ENCODE results near the gene TPRG1. TPM values are rescaled to one million over a fixed set of nuclear protein-coding genes. Genes with fewer than 3 reads are reported as not detected.

TPRG1 gene
- total and polyA plus RNA-seq, 2 of the 4 experiments (the other 2 are of a cell fraction): 0.17 TPM; not detected in 1

- intact Hi-C loops (cut with micrococcal nuclease): loop anchor here (5.0 to 10.0 kb wide), 3 partner anchors 170 to 992 kb away; partner anchors contain the start of gene LPP
These were observed 24.9 kb upstream of the TPRG1 start for GRCh38 chr3:189146848-189147247.

More at GRCh38 chr3:189146848-189147247, 24.9 kb upstream of the TPRG1 start:
- Histone ChIP-seq H3K4me3 (ENCODE audit: insufficient read depth, low read depth, low read length) (no peak overlapping the region), H3K27ac (ENCODE audit: insufficient read depth, low read length) (no peak overlapping the region), H4K8ac (ENCODE audit: low read depth in 2 of 2, low read length in 2 of 2) (no peak overlapping the region), H3K14ac (replicated peaks; ENCODE audit: low read depth, low read length) (no peak overlapping the region), H2AK9ac (replicated peaks; ENCODE audit: low read depth, low read length, poor library complexity) (no peak overlapping the region), H2AK5ac (ENCODE audit: low read depth, low read length) (no peak overlapping the region), H3K36me3 (ENCODE audit: control insufficient read depth, insufficient read depth, low read length) (no peaks in the 10 kb centered on the region), H3K23ac (ENCODE audit: low read depth, low read length) (no peak overlapping the region), H3K4ac (ENCODE audit: low read depth, low read length) (no peak overlapping the region), H4K5ac (ENCODE audit: low read depth, low read length) (no peak overlapping the region), H3K9me3 (ENCODE audit: control insufficient read depth, insufficient read depth, low read length) (no peaks in the 10 kb centered on the region), H3K4me1 (ENCODE audit: control insufficient read depth, insufficient read depth, low read length) (0 out of 2 replicates have a peak, but pooled peaks cover 3% of the 10 kb centered on the region), H3K18ac (ENCODE audit: low read depth, low read length) (no peak overlapping the region), H3K56ac (ENCODE audit: extremely low read depth, insufficient read depth, low read length) (no peak overlapping the region), H2BK5ac (ENCODE audit: low read depth, low read length, poor library complexity, severe bottlenecking) (no peak overlapping the region), H2BK15ac (ENCODE audit: low read depth, low read length) (no peak overlapping the region), H3K9ac (ENCODE audit: low read depth, low read length) (no peak overlapping the region), H3K9me1 (ENCODE audit: insufficient read depth, low read length) (no peaks in the 10 kb centered on the region), H2BK20ac (ENCODE audit: low read depth, low read length) (no peak overlapping the region), H2BK120ac (ENCODE audit: low read depth, low read length) (no peak overlapping the region), H2AFZ (replicated peaks; ENCODE audit: low read length, poor library complexity) (no peak overlapping the region), H4K20me1 (ENCODE audit: insufficient read depth, low read length) (no peaks in the 10 kb centered on the region), H3K4me2 (ENCODE audit: low read depth, low read length) (no peak overlapping the region), H4K91ac (ENCODE audit: insufficient read depth, low read depth, low read length) (no peak overlapping the region), H3K79me1 (ENCODE audit: low read depth in 1 of 2, low read length in 2 of 2) (no peaks in the 10 kb centered on the region), H3K27me3 (ENCODE audit: control insufficient read depth, insufficient read depth, low read length) (peaks cover 14% of the 10 kb centered on the region)
- CTCF ChIA-PET: interaction anchor here (0.6 kb wide), 1 partner anchor 807 kb away, joined by 4 read pairs; no protein-coding TSS in a partner anchor
- no peak for TF ChIP-seq RFX5 (IDR thresholded peaks at IDR 0.05; ENCODE audit: low read depth, low read length)
- no TSS peak for BruUV-seq (replicated peaks)
- no peak for DNase-seq
- POLR2A ChIA-PET (ENCODE audit: unreplicated experiment): no interaction called here
- dilution Hi-C loops (cut with HindIII; ENCODE audit: low sequenced_read_pairs, unreplicated experiment) (no loop called here), in situ Hi-C loops (cut with MboI; ENCODE audit: low sequenced_read_pairs) (loop anchor here (25.0 kb wide), 1 partner anchor 685 kb away; no protein-coding TSS in a partner anchor)
- ATAC-seq (ENCODE audit: low read depth): no peak
- WGBS, 2 experiments (ENCODE audit: extremely low coverage in 2 of 2, insufficient read length in 1 of 2): no CpG with 5 or more reads among the region's 2 CpGs
